Neural progenitor cell (in vitro differentiated cells): ENCODE data around the gene MAN2B2. TPM values are rescaled to one million over a fixed set of nuclear protein-coding genes. Genes with fewer than 3 reads are reported as not detected.

Experiments used
- DNase-seq: peaks from one replicate; pipeline ENCODE4 v3.0.0-alpha.2; 2016; ENCODE audit warnings: low spot score
- H2AFZ ChIP-seq: fragments of 200-600 bp; sonication (generic); replicated peaks from 2 replicates; pipeline ENCODE4 v1.6.1; 2016; ENCODE audit warnings: antibody characterized with exemption
- H3F3A ChIP-seq: fragments of 200-600 bp; sonication (generic); 2 replicates; pipeline ENCODE4 v1.6.1; 2016; ENCODE audit warnings: antibody characterized with exemption, low read depth
- H3K27ac ChIP-seq: fragments of 200-600 bp; sonication (generic); 2 replicates; pipeline ENCODE4 v1.5.1; 2016; ENCODE audit warnings: mild to moderate bottlenecking
- H3K27me3 ChIP-seq: fragments of 200-600 bp; sonication (generic); 2 replicates; pipeline ENCODE4 v1.6.1; 2016; ENCODE audit warnings: mild to moderate bottlenecking, moderate library complexity
- H3K36me3 ChIP-seq: fragments of 200-600 bp; sonication (generic); 2 replicates; pipeline ENCODE4 v1.5.1; 2016
- H3K4me1 ChIP-seq: fragments of 200-600 bp; sonication (generic); 2 replicates; pipeline ENCODE4 v1.6.1; 2016; ENCODE audit warnings: mixed run types
- H3K4me2 ChIP-seq: fragments of 200-600 bp; sonication (generic); 2 replicates; pipeline ENCODE4 v1.6.1; 2016
- H3K4me3 ChIP-seq: fragments of 200-600 bp; sonication (generic); 2 replicates; pipeline ENCODE4 v1.5.1; 2016
- H3K79me2 ChIP-seq: fragments of 200-600 bp; sonication (generic); 2 replicates; pipeline ENCODE4 v1.6.1; 2016; ENCODE audit warnings: low read depth
- H3K9ac ChIP-seq: fragments of 200-600 bp; sonication (generic); 2 replicates; pipeline ENCODE4 v1.6.1; 2016
- H3K9me3 ChIP-seq: fragments of 200-600 bp; sonication (generic); 2 replicates; pipeline ENCODE4 v1.5.1; 2016; ENCODE audit warnings: low read depth
- H4K20me1 ChIP-seq: fragments of 200-600 bp; sonication (generic); 2 replicates; pipeline ENCODE4 v1.6.1; 2016; ENCODE audit warnings: low read depth
- H3K27ac Mint-ChIP-seq: 3 replicates; pipeline ENCODE4 v1.8.0; 2021; ENCODE audit warnings: mixed read lengths
- H3K27me3 Mint-ChIP-seq: 2 replicates; pipeline ENCODE4 v1.8.0; 2022; ENCODE audit warnings: low read depth, mild to moderate bottlenecking, inconsistent platforms, moderate library complexity, mixed read lengths; ENCODE audit not compliant: insufficient read depth
- H3K36me3 Mint-ChIP-seq: 3 replicates; pipeline ENCODE4 v1.8.0; 2021; ENCODE audit warnings: mixed read lengths
- H3K4me1 Mint-ChIP-seq: 3 replicates; pipeline ENCODE4 v1.8.0; 2021; ENCODE audit warnings: mixed read lengths
- H3K4me3 Mint-ChIP-seq: 3 replicates; pipeline ENCODE4 v1.8.0; 2021; ENCODE audit warnings: mild to moderate bottlenecking, moderate library complexity, mixed read lengths
- H3K9me3 Mint-ChIP-seq: 3 replicates; pipeline ENCODE4 v1.8.0; 2020; ENCODE audit warnings: mixed read lengths
- CTCF ChIP-seq: fragments of 200-600 bp; sonication (generic); IDR thresholded peaks from 2 replicates; pipeline ENCODE4 v1.5.1; 2017; ENCODE audit warnings: antibody characterized with exemption, mild to moderate bottlenecking
- EZH2 ChIP-seq: fragments of 200-600 bp; sonication (generic); IDR thresholded peaks from 2 replicates; pipeline ENCODE4 v1.6.1; 2017; ENCODE audit warnings: antibody characterized with exemption, mild to moderate bottlenecking, moderate library complexity
- EZH2phosphoT487 ChIP-seq: fragments of 200-600 bp; sonication (generic); IDR thresholded peaks from 2 replicates; pipeline ENCODE4 v1.6.1; 2017; ENCODE audit warnings: antibody characterized with exemption
- total RNA-seq: library from RNA; depleted of rRNA; stranded (reverse); fragments of >200 nt; gene quantifications from 2 replicates; pipeline ENCODE4 v1.2.3, GENCODE V29; 2015; ENCODE audit warnings: low replicate concordance

Gene MAN2B2
- total RNA-seq, 1 donor from 2014 or later, result 2.7 TPM

- no peaks in the 10 kb centered on the region for H3K9me3 ChIP-seq
- no peak overlapping the region for H3K4me3 ChIP-seq
- Mint-ChIP-seq H3K4me3 (no peak overlapping the region), H3K9me3 (peaks cover 5% of the 10 kb centered on the region), H3K36me3 (peaks cover 5% of the 10 kb centered on the region), H3K27me3 (peaks cover 12% of the 10 kb centered on the region), H3K4me1 (no peaks in the 10 kb centered on the region), H3K27ac (no peak overlapping the region)
- H3K27ac ChIP-seq, result no peak overlapping the region
- no peaks in the 10 kb centered on the region for H3K4me1 ChIP-seq
- no peaks in the 10 kb centered on the region for H3K79me2 ChIP-seq
- H4K20me1 ChIP-seq, result no peaks in the 10 kb centered on the region
- no peak overlapping the region for H3K4me2 ChIP-seq
- no peaks in the 10 kb centered on the region for H3K27me3 ChIP-seq
- no peak for DNase-seq
- no peak overlapping the region for H2AFZ ChIP-seq
- no peak overlapping the region for H3K9ac ChIP-seq
- H3K36me3 ChIP-seq, result no peaks in the 10 kb centered on the region
- TF ChIP-seq CTCF, result no peak
- no peak for TF ChIP-seq EZH2
- no peak for TF ChIP-seq EZH2phosphoT487
- H3F3A ChIP-seq, result no peaks in the 10 kb centered on the region
Measured at GRCh38 chr4:6580353-6580752, 5.4 kb downstream of the MAN2B2 start.

GRCh38 chr4:6581566-6582121 lies 6.7 kb downstream of the MAN2B2 start:
- Mint-ChIP-seq H3K36me3 (peaks cover 5% of the 10 kb centered on the region), H3K27me3 (peaks cover 12% of the 10 kb centered on the region), H3K4me3 (no peak overlapping the region), H3K4me1 (no peaks in the 10 kb centered on the region), H3K9me3 (peaks cover 5% of the 10 kb centered on the region), H3K27ac (no peak overlapping the region)
- H2AFZ ChIP-seq, result no peak overlapping the region
- no peak overlapping the region for H3K27ac ChIP-seq
- no peaks in the 10 kb centered on the region for H3K36me3 ChIP-seq
- no peak for DNase-seq
- H3K9me3 ChIP-seq, result no peaks in the 10 kb centered on the region
- H4K20me1 ChIP-seq, result no peaks in the 10 kb centered on the region
- H3K4me2 ChIP-seq, result no peak overlapping the region
- no peak overlapping the region for H3K4me3 ChIP-seq
- no peaks in the 10 kb centered on the region for H3K79me2 ChIP-seq
- no peaks in the 10 kb centered on the region for H3K4me1 ChIP-seq
- TF ChIP-seq EZH2phosphoT487, result no peak
- no peak for TF ChIP-seq EZH2
- no peak for TF ChIP-seq CTCF
- no peaks in the 10 kb centered on the region for H3F3A ChIP-seq
- no peak overlapping the region for H3K9ac ChIP-seq
- H3K27me3 ChIP-seq, result no peaks in the 10 kb centered on the region

GRCh38 chr4:6582889-6583490 lies 8.0 kb downstream of the MAN2B2 start:
- H3K9me3 ChIP-seq, result no peaks in the 10 kb centered on the region
- Mint-ChIP-seq H3K4me3 (no peak overlapping the region), H3K9me3 (peaks cover 5% of the 10 kb centered on the region), H3K36me3 (peaks cover 5% of the 10 kb centered on the region), H3K4me1 (no peaks in the 10 kb centered on the region), H3K27ac (no peak overlapping the region), H3K27me3 (peaks cover 9% of the 10 kb centered on the region)
- no peaks in the 10 kb centered on the region for H3F3A ChIP-seq
- no peaks in the 10 kb centered on the region for H3K27me3 ChIP-seq
- no peaks in the 10 kb centered on the region for H4K20me1 ChIP-seq
- no peak overlapping the region for H2AFZ ChIP-seq
- no peak for TF ChIP-seq CTCF
- no peak for TF ChIP-seq EZH2
- TF ChIP-seq EZH2phosphoT487, result no peak
- H3K4me1 ChIP-seq, result no peaks in the 10 kb centered on the region
- DNase-seq, result no peak
- no peak overlapping the region for H3K9ac ChIP-seq
- no peak overlapping the region for H3K4me2 ChIP-seq
- H3K79me2 ChIP-seq, result no peaks in the 10 kb centered on the region
- H3K36me3 ChIP-seq, result no peaks in the 10 kb centered on the region
- no peak overlapping the region for H3K4me3 ChIP-seq
- no peak overlapping the region for H3K27ac ChIP-seq
